ENCODE measurements around the gene PTF1A.

Gene PTF1A, protein sequence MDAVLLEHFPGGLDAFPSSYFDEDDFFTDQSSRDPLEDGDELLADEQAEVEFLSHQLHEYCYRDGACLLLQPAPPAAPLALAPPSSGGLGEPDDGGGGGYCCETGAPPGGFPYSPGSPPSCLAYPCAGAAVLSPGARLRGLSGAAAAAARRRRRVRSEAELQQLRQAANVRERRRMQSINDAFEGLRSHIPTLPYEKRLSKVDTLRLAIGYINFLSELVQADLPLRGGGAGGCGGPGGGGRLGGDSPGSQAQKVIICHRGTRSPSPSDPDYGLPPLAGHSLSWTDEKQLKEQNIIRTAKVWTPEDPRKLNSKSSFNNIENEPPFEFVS

DNA sequence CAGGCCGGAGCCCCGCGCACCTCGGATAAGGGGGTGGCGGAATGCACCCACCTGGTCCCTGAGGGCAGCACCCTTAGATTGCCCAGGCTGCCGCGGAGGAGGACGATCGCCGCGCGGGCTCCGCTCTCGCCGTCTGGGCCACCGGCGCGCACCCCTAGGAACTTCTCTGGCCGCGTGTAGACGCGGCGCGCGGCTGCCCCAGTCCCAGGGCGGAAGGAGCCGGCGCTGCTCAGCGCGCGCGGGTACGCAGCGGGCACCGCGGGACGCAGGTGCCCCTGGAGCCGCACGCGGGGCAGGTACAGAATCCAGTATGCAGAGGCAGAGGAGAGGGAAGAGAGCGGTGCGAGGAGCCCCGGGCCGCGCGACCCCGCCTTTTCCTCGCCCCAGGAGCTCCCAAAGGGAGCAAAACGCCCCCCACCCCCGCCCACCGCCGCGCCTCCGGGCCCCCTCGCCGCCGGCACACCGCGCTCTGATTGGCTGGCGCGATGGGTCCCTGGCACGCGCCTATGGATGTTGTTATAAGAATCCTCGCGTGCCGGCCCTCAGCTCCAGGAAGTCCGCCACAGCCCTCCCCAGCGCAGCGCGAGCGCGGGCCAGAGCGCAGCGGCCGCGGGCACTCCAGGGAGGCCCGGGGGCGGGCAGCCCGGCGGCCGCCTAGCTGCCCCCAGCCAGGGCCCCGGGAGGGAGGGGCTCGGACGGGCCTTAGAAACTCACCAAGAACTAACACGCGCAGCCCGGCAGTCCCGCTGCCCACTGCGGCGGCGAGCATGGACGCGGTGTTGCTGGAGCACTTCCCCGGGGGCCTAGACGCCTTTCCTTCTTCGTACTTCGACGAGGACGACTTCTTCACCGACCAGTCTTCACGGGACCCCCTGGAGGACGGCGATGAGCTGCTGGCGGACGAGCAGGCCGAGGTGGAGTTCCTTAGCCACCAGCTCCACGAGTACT, at the start of gene PTF1A:
PTF1A (plus strand) TSS at position 549 of the 948 bp plus-strand sequence; CDS start at position 768, 219 bp downstream.
- DNase-seq = no peak

DNA sequence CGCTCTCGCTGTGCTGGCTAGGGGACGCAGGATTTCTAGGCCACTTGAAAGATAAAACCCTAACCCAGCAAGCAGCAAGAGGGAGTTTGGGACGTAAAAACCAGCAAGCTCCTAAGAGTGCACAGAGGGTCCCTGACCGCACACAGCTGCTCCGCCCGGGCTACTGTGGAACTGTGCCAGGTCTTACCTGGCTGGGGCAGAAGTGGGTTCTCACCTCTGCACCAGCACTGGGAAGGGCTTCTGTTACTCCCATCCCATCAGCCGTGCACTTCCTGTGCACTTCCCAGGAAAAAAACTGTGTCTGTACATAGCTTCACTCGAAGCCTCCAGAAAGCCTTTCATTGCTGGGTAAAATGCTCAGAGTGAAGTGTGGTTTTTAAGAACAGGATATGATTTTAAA, 45.9 kb upstream of the PTF1A start:
- no peak for DNase-seq

DNA sequence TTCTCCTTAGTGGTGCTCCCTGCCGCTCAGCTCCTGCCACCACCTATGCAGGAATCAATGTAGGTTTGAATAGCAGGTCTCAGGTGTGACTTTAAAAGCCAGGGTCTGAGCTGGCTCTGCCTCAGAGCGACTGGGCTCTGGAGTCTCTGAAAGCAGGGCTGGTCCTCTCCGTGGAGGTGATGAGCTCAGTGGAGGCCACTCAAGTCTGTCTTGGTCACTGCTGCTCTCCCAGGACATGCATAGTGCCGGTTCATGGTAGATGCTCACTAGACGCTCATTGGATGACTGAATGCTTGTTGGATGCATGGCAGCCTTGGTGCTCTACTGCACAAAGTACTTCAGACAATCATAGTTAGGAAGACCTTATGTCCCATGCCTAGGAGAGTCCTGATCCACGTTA, 45.1 kb upstream of the PTF1A start:
- DNase-seq = no peak

DNA sequence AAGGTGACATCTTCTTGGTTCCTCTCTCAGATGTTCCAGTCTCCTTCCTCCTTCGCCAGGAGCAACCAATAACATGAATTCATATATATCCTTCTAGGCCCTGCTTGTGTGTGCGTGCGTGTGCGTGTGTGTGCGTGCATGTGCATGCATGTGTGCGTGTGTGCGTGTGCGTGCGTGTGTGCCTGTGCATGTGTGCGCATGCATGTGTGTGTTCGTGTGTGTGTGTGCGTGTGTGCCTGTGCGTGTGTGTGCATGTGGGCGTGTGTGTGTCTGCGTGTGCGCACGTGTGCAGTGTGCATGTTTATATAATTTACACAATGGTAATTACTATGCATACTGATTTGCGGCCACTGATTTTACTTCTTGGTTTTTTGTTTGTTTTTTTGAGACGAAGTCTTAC, 43.9 kb upstream of the PTF1A start:
- DNase-seq = no peak

DNA sequence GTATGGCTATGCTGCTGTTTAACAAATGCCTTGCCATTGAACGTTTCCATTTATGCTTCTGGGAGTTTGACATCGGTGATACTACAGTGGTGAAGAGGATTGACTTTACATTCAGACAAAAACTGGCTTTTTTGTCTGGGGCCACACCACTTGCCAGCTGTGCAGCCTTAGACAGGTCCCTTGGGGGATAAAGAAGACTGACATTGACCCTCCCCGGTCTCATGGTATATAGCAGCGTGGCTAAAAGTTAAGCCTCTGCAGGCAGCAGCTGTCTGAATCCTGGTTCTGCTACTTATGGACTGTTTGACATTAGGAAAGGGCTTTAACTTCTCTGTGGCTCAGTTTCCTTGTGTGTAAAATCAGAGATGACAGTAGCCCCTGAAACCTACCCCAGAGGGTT, 42.0 kb upstream of the PTF1A start:
- no peak for DNase-seq

DNA sequence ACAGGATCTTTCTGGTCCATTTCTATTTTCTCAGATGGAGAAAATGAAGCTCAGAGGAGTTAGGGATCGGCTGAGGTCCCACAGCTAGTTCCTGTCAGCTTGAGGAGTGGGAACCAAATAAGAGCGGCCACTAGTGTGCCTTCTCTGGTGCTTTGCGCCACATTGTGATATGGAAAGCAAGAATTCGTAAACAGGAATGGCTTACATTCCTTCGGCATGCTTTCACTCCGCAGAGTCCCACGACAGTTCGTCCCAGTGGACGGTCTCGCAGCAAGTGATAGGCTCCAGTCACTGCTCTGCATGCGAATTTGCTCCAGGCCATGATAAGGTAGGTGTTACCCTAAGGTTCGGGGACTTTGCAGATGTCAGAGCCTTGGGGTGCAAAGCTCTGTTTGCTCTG, 41.5 kb upstream of the PTF1A start:
- DNase-seq = no peak

DNA sequence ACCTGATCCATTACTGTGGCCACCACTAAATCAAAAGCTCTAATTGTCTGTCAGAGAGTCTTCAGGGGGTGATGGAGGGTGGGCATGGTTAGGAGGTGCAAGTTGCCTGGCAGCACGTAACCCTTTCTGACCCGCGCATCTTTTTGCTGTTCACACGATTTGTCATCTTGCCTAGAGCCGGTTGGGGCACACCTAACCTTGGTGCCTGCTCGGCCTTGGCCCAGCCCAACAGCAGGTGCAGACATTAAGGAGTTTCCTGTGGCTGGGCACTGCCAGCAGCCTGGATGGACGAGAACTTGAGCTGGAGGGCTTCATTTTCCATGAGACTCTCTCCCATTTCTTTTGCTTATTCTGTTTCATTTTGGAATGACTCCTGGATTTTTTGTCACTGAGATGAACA, 41.0 kb upstream of the PTF1A start:
- DNase-seq = no peak

DNA sequence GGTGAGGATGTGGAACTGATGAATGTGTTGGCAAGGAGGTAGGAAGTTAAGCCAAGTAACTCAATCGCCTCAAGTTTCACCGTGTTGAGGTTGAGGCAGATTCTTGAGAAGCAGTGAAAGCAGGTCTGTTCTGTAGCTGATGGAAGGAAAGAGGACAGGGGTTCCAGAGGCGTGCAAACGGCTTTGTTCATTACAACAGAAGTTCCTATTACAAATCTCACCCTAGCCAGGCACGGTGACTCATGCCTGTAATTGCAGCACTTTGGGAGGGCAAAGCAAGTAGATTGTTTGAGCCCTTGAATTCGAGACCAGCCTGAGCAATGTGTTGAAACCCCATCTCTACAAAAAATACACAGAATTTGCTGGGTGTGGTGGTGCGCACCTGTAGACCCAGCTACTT, 36.9 kb upstream of the PTF1A start:
- DNase-seq = no peak

DNA sequence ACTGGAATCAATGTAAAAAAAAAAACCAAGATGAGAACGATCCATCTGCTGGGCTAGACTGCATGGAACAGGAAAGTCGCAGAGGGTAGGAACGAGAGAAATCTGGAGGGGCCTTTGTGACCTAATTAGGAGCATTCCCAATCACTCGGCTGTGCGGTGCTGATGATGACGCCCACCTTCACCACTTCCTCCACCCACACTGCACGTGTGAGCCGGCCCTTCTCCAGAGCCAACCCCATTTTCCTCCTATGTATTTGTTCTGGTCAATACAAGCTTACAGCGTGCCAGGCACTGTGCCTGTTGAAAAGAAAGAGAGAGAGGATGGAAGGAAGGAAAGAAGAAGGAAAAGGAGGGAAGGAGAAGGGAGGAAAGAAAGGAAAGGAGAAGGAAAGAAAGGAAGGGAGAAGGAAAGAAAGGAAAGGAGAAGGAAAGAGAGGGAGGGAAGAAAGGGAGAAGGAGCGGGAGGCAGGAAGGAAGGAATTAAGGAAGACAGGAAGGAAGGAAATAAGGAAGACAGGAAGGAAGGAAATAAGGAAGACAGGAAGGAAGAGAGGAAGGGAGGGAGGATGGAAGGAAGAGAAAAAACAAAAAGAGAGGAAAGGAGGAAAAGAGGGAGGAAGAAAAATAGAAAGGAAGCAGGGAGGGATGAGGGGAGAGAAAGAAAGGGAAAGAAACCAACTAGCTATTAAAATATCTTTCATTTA, 35.5 kb upstream of the PTF1A start:
- DNase-seq = no peak

DNA sequence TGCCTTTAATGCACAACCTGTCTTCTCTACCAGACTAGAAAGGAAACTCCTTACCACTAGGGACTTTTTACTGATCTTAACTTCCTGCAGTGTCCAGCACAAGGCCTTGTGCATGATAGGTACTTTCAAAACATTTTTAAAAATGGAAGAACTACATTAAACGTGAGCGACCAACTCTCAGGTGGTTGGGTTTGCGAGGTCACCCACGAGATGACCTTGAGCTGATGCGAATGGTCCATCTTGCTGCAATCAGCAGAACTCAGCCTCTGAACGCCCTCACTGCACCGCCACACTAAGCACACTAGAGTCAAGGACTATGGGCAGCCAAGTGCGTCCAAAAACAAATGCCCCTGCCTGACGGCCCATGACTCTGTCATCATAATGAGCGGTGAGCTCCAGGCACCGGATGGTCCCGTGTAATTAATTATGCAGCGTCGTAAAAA, 34.9 kb upstream of the PTF1A start:
- no peak for DNase-seq

DNA sequence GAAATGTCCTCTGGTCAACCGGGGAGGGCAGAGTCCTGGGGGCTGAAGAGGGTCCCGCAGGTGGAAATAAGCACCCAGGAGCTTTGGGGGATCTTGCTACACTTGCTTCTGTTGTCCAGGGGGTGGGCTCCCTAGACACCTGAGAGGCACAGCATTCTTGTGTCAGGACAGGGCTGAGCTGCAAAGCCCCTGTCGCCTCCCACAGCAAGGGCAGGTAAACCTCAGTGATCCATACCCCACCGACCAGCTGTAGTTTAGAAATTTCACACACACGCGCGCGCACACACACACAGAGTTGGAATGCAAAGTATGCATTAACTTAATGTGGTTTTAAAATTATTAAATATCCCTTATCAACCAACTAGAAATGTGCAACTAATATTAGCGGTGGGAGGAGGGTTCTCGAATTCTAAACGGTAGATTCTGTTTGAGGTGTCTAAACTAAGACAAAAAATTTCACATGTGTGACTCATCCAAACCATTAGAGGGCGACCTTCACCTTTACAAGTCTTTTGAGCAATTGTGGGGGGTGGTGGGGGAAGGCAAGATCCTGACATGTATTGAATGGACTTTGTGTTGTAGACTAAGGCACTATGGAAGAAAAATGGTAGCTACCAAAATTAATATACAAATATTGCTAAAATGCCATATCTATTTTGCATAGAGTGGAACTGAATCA, 34.3 kb upstream of the PTF1A start:
- DNase-seq = no peak

DNA sequence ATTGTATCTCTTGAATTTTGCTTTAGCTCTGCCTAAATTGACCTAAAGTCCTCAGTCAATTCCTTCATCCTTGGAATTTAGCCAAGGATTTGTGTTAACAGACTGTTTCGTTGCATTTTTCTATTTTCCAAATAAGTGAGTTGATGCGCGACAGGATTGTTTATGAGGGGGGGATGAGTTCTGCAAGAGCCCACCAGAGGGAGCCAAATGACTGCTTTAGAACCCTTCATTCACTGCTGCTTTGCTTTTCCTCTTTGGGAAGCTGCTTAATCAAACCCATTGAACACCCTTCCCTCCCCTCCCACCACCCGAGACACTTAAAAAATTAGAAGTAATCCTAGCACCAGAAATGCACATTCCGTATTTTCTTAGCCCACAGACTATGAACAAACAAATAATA, 33.7 kb upstream of the PTF1A start:
- DNase-seq = peak; percentile 37

DNA sequence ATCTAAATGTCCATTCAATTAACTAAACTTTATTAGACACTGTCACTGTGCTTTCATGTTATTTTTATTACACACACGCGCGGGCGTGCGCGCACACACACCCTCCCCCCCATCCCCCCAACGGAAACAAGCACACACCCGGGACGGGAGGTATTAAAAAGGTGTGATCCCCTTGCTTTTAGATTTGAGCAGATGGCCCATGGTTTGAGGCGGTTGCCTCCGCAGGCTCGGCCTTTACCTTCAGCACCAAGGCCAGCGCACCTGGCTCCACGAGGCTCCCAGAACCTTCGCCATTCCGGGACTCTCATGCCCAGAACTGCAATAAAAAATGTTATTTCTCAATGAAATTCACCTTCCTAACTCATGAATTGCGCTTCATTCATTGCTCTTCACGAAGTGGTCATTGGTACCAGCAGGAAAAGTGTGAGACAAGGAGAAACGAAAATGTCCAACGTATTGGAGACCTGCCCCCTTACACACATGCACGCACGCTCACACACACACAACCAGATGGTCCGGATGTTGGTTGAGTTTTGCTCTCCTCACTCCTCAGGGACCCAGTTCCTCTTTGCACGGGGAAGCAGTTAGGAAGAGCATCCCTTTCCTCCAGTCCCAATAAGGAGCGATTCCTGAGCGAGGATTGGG, 20.8 kb upstream of the PTF1A start:
- no peak for DNase-seq

DNA sequence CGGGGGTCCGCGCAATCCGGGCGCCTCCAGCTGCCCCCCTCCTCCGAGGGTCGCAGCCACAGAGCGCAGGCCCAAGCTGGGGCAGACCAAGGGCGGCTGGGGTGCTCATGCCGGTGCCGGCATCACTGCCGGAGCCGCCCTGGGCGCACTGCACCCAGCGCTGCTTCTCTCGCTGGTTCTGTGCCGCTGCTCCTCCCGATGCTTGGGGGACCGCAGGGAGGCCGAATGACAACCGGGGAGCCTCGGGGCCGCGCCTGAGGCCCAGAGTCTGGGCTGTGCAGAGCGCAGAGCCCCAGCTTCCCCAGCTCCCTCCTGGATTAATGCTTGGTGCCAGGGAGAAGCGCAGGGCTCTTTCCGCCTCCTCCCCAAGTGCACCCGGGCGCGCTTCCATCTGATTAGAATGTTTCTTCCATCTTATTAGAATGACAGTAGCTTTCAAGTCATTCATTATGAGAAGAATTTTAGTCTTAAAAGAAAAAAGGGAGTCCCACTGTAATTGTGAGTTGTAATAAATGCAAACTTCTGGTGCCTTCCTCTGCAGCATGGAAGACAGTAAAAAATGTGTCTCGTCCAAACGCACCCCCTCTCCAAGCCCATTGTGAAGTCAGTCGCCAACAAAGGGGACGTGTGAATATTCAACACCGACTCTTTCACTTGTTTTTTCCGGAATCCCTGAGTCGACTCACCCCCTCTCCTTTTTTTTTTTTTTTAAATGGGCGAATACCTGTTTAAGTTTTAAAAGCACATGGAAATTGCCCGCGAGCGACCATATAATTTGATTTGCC, 19.5 kb upstream of the PTF1A start:
- no peak for DNase-seq

DNA sequence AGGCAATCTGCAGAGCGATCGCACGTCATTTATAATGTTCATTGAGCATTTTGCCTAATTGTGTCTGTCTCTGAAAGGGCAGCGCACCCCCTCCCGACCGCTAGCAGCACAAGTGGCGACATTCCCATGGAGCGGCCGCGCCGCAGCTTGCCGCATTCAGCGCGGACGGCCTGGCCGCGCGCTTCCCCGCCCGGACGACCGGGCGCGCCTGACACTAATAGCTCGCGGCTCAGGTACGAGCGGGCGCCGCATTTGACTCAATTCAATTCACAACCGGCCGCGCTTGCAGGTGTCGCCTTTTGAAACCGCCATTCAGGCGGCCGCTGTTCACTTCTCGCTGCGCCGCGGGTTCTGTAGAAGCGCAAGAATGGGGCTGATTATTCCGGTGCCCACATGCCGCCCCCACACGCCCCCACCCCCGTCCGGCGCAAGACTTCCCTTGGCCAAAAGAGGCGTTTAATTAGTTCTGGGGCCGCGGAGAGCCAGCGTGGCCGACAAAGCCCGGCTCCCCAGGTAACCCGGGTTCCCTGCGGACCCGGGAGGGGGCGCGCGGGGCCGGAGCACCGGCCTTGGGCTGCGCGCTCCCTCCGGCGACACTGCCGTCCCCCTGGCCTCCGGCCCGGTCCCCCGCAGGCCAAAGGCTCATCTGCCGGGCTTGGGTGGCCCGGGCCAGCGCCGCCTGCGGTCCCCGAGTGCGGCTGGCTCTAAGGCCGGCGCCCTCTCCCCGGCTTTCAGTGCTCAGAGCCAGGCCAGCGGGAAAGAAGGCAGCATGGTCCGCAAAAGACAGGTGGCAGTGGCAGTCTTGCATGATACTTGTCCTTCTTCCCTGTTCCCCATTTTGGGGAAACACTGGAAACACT, 18.7 kb upstream of the PTF1A start:
- DNase-seq = no peak

DNA sequence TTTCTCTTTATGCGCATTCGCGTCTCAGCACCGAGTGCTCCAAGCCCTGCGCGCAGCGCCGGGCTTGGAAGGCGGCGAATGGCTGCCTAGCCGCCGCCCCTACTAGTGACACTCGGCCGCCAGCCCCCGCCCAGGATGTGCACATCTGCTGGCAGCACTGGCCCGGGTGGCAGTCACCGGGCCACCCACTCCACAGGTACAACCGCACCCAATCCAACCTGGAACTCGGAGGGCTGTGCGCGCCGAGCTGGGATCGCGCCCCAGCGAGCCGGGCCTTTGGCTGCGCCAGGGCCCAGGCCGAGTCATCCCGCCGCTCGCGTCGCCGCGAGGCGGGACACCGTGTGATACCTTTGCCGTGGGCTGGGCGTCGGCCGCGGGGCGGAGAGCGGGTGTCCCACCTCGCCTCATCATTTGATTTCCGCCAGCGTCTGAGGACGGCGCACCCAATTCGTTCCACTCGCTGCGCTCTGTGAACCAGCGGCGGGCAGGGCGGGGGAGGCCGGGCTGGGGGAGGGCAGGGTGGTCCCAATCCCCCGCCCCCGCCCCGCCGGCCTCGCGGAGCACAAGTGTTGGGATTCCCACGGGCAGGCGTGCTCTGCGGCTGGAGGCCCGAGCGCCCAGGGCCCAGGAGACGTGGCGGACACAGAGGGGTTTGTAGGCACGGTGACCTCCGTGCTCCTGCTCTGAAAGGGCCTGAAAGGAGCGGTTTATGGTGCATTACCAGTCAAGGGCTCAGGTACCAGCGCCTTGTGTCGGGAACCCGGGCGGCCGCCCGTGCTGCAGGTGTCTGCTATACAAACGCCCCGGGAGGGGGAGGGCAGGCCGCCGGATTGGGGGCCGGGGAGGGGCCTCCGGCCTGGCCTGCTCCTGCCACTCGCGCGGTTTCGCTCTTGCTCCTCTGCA, 17.8 kb upstream of the PTF1A start:
- DNase-seq = no peak

DNA sequence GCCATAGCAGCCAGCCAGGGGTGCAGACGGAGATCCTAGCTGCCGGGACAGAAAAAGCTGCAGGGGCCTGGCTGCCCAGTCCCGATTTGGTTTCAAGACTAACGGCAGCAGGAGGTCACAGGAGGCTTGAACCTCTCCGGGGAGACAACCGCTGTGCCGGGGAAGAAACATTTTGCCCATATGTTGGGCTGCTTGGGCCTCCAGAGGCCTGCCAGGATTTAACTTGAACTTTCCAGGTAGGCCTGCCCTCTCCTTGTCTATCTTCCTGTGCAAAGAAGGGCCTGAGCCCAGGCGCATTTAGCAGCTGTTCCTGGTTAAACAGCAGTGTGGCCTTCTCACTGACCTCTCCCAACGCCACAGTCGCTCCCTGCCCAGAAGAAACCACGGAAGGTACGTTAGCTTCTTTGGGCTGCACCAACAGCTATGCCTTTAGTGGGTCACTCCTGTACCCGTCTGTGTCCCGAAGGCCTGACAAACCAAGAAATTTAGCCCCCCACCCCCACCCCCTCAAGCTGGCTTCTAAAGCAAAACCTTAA, 17.1 kb upstream of the PTF1A start:
- DNase-seq = no peak

DNA sequence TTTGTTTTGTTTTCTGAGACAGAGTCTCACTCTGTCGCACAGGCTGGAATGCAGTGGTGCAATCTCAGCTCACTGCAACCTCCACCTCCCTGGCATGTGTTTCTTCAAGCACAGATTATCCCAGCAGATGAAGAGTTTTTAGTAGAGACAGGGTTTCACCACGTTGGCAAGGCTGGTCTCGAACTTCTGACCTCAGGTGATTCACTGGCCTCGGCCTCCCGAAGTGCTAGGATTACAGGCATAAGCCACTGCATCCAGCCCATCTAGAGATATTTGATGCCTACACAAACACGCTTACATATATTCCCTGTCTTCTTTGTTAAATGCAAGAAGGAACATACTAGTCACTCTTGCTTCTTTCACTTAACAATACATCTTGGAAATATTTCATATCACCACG, 5.9 kb upstream of the PTF1A start:
- no peak for DNase-seq

DNA sequence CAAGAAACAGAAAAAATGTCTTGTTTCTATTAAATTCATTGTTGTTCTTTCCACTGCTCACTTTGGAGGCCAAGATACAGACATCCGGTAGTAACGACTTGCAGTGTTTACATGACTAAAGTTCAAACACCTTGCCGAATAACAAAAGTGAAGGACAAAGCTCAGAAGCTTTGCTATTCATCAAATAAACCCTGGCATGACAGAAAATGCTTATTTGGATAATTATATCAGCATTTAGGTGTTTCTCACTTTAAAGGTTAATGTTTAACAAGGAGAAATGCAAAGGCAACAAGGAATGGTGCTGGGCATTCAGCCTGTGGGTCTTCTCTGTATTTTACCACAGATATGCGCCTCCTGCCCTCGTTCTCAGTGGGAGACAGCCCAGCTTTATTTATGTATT, 5.4 kb upstream of the PTF1A start:
- no peak for DNase-seq

Measured in CD4-positive, alpha-beta T cell treated with Interleukin-4 for 4 hours (primary cell).